GM19467 (cell line): ENCODE results near the gene GLDC.
"Not testable (repeated sequence)": the region's sequence is repeated elsewhere in the genome, so short reads cannot be mapped to it uniquely, and the experiment has no call there.

Experiments used
- ATAC-seq: cut with Tn5 transposase; IDR thresholded peaks from one replicate; pipeline ENCODE4 v1.9.1; 2021; ENCODE audit warnings: mild to moderate bottlenecking, moderate library complexity; ENCODE audit not compliant: unreplicated experiment

GLDC gene

GRCh38 chr9:6625363-6625762 is 20.2 kb downstream of the GLDC start:
- ATAC-seq, result no peak

DNA sequence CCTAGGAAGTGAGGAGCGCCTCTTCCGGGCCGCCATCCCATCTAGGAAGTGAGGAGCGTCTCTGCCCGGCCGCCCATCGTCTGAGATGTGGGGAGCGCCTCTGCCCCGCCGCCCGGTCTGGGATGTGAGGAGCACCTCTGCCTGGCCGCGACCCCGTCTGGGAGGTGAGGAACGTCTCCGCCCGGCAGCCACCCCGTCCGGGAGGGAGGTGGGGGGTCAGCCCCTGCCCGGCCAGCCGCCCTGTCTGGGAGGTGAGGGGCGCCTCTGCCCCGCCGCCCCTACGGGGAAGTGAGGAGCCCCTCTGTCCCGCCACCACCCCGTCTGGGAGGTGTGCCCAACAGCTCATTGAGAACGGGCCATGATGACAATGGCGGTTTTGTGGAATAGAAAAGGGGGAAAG is 22.7 kb downstream of the GLDC start:
- not testable (repeated sequence) for ATAC-seq

- ATAC-seq, result no peak
These were observed 24.7 kb downstream of the GLDC start for GRCh38 chr9:6620796-6621195.

GRCh38 chr9:6620353-6620752 is 25.2 kb downstream of the GLDC start:
- ATAC-seq, result no peak

- no peak for ATAC-seq
These were observed 25.6 kb downstream of the GLDC start for GRCh38 chr9:6619909-6620308.

DNA sequence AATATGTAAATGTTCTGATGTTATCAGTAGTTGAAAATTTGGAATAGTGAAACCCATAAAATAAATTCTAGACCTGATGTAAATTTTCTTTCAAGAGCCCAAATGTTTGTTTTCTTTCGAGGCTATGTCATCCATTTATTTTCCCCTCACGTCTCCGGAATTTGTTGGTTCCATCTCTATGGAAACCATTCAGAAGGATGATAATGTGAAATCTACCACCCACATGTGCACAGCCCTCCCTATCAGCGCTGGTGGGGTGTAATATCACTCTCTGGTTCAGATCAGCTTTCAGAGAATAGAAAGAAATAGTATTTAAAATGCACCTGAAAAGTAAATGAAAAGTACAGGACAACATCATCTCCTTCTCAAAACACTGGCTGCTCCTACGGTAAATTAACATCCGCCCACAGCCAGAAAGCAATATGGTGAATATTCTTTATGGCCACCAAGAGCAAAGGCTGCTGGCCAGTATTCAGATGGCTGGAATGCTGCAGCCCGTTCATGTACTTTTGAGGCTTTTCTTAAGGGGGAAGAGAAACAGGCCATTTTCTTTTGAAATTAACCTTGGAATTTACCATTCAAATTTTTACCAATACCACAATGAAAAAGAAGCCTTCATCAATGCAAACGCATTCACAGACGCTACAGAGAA is 28.5 kb downstream of the GLDC start:
- ATAC-seq, result no peak

- no peak for ATAC-seq
These were observed 31.0 kb downstream of the GLDC start for GRCh38 chr9:6614489-6614888.

- no peak for ATAC-seq
These were observed 33.7 kb downstream of the GLDC start for GRCh38 chr9:6611865-6612264.

DNA sequence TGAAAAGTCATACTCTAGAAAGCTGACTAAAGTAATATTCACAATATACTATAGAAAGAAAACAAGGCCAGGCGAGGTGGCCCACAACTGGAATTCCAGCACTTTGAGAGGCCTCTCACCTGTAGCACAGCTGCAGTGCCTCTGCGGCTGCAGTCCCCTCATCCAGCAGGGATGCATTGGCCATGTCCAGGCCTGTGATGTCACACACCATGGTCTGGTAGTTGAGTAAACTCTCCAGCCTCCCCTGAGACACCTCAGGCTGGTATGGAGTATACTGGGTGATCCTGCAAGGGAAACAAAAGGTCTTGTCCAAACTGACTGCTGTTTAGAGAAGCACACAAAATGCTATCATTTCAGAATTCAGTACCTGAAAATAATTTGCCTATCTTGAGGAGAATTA is 35.5 kb downstream of the GLDC start:
- ATAC-seq, result no peak

- ATAC-seq, result no peak
These were observed 36.0 kb downstream of the GLDC start for GRCh38 chr9:6609497-6610016.

- peak; percentile 84 for ATAC-seq
These were observed 40.3 kb downstream of the GLDC start for GRCh38 chr9:6605202-6605601.

- ATAC-seq, result no peak
These were observed 45.1 kb downstream of the GLDC start for GRCh38 chr9:6600426-6600825.

- ATAC-seq, result no peak
These were observed 45.5 kb downstream of the GLDC start for GRCh38 chr9:6600006-6600405.

DNA sequence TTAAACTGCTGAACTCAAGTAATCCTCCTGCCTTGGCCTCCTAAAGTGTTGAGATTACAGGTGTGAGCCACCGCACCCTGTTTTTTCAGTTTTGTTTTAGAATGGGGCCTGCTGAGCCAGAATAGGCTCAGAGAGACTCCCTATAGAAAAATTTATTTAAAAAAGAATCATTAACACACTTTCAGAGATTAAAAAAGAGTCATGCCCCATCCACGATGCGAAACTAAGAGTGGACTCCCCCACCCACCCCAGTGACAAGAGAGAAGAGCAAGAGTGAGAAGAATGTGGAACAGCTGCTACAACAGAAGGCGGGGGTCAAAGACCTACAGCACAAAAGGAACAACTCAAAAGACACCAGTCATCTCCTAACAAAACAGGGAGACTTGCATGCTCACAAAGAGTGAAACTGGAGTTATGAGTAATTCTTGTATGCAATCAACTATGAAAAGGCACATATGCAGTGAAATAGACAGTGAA is 47.2 kb downstream of the GLDC start:
- ATAC-seq, result peak; percentile 96

GRCh38 chr9:6592791-6593190 is 52.7 kb downstream of the GLDC start:
- no peak for ATAC-seq

GRCh38 chr9:6592231-6592630 is 53.3 kb downstream of the GLDC start:
- ATAC-seq, result no peak

- ATAC-seq, result no peak
These were observed 54.7 kb downstream of the GLDC start for GRCh38 chr9:6590772-6591384.

DNA sequence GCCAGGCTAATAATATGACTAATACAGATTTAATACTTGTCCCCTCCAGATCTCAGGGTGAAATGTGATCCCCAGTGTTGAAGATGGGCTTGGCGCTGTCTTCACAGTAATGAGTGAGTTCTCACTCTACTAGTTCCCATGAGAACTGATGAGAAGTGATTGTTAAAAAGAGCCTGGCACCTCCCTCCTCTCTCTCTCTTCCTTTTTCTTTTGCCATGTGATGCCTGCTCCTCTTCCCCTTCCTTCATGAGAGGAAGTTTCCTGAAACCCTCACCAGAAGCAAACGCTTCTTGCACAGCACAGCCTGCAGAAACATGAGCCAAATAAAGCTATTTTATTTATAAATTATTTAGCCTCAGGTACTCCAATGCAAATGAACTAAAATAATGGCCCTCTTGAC is 55.2 kb downstream of the GLDC start:
- ATAC-seq, result no peak

DNA sequence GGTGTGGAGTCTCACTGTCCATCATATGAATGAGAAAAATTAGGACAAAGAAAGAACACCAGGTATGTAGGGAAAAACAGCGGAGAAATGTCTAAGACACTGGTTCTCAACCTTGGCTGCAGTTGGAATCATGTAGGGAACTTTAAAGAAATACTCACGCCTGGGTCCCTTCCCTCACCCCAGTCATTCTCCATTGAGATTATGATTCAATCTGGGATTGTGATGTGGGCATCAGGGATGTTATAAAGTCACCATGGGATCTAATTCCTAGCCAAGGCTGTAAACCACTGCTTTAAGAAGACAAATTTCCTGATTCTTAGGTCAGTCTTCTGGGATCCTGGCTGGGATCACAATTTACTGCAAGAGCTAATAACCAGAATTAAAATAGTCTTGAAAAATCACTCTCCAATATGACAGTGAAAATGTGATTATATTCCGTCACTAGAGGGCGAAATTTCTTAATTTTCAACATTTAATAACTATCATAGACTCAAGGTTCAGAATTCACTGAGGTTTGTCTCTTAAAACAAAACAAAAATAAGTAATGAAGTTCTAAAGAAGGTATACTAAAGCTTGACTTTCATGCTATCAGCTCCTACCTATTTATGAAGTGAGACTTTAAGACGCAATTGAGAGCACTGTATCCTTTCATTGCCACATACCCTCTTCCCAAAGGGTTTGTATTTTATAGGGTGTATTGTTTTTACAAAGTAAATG is 60.5 kb downstream of the GLDC start:
- no peak for ATAC-seq

GRCh38 chr9:6581253-6581652 is 64.3 kb downstream of the GLDC start:
- no peak for ATAC-seq

DNA sequence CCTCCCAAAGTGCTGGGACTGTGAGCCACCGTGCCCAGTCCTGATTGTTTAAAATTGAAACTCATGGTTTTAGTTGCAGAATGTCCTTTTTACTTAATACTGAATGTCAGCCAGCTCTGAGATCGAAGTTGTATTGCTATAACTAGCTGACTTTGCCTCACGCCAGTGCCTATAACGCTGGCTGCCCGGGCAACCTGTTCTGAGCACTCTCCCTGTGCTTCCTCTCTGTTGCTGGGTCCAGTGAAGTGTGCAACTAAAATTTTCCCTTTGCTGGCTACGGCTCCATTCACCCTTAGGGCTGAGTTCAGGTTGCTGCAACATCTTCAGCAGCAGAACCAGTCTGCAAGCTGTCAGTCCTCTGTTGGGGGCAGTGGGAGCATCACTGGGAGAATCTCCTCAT is 65.9 kb downstream of the GLDC start:
- ATAC-seq, result no peak

- ATAC-seq, result no peak
These were observed 68.5 kb downstream of the GLDC start for GRCh38 chr9:6576987-6577386.
